ENCODE data around the gene LYZL4.

DNA sequence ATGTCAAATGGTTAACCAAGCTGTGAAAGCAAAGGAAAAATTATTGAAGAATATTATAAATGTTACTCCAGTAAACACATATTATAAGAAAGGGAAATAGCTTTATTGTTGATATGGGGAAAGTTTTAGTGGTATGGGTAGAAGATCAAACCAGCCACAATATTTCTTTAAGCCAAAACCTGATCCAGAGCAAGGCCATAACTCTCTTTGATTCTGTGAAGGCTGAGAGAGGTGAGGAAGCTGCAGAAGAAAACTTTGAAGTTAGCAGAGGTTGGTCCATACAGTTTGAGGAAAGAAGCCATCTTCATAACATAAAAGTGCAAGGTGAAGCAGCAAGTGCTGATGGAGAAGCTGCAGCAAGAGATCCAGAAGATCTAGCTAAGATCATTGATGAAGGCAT lies 54.8 kb downstream of the LYZL4 start:
- TF ChIP-seq POLR2A (IDR thresholded peaks at IDR 0.05), result no peak
- TF ChIP-seq, protein P1, sequence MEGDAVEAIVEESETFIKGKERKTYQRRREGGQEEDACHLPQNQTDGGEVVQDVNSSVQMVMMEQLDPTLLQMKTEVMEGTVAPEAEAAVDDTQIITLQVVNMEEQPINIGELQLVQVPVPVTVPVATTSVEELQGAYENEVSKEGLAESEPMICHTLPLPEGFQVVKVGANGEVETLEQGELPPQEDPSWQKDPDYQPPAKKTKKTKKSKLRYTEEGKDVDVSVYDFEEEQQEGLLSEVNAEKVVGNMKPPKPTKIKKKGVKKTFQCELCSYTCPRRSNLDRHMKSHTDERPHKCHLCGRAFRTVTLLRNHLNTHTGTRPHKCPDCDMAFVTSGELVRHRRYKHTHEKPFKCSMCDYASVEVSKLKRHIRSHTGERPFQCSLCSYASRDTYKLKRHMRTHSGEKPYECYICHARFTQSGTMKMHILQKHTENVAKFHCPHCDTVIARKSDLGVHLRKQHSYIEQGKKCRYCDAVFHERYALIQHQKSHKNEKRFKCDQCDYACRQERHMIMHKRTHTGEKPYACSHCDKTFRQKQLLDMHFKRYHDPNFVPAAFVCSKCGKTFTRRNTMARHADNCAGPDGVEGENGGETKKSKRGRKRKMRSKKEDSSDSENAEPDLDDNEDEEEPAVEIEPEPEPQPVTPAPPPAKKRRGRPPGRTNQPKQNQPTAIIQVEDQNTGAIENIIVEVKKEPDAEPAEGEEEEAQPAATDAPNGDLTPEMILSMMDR (IDR thresholded peaks at IDR 0.05), result no peak
